Ishikawa (cell line): Measurements from ENCODE around the gene PSD4.

ENCODE experiments used
- CEBPB ChIP-seq: IDR thresholded peaks from 2 replicates; pipeline ENCODE4 v1.6.1; 2012
- CREB1 ChIP-seq: IDR thresholded peaks from 2 replicates; pipeline ENCODE4 v1.6.1; 2012; ENCODE audit warnings: low read depth
- EP300 ChIP-seq: IDR thresholded peaks from 2 replicates; pipeline ENCODE4 v1.6.1; 2012; ENCODE audit warnings: borderline replicate concordance
- FOXM1 ChIP-seq: IDR thresholded peaks from 2 replicates; pipeline ENCODE4 v1.6.1; 2012; ENCODE audit warnings: low read depth, borderline replicate concordance
- NFIC ChIP-seq: IDR thresholded peaks from 2 replicates; pipeline ENCODE4 v1.6.1; 2012
- TCF12 ChIP-seq: IDR thresholded peaks from 2 replicates; pipeline ENCODE4 v1.6.1; 2012; ENCODE audit warnings: low read depth
- YY1 ChIP-seq: IDR thresholded peaks from 2 replicates; pipeline ENCODE4 v1.6.1; 2012; ENCODE audit warnings: low read depth
- ZBTB7A ChIP-seq: IDR thresholded peaks from 2 replicates; pipeline ENCODE4 v1.6.1; 2012; ENCODE audit warnings: low read depth
- TF ChIP-seq, protein P1 (sequence below): IDR thresholded peaks from 2 replicates; pipeline ENCODE4 v1.6.1; 2012
- TF ChIP-seq, protein P2 (sequence below): IDR thresholded peaks from 2 replicates; pipeline ENCODE4 v1.6.1; 2012
- TF ChIP-seq, protein P3 (sequence below): IDR thresholded peaks from 2 replicates; pipeline ENCODE4 v1.6.1; 2012; ENCODE audit warnings: low read depth, mild to moderate bottlenecking

DNA sequence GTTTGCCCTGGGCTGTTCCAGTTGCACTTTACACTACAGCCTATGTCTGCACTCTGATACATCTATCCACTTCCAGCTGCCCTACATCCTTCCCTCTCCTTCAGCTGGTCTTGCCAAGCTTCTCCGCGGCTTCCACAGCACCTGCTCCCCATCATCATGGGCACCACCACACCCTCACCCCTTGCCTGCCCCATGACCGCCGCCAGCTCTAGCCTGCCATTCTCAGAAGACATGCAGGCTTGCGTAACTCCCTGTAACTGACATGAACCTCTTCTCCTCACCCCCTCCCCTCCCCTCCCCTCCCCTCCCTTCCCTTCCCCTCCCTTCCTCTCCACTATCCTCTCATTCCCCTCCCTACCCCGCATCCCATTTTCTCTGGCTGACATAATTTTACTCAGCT, 59.0 kb downstream of the PSD4 start:
- TF ChIP-seq CEBPB (0 out of 2 replicates have a peak, but pooled peaks have one; percentile 18), EP300 (no peak), CREB1 (no peak), TCF12 (no peak), NFIC (no peak), FOXM1 (no peak), ZBTB7A (no peak), YY1 (no peak)
- TF ChIP-seq, protein P1, sequence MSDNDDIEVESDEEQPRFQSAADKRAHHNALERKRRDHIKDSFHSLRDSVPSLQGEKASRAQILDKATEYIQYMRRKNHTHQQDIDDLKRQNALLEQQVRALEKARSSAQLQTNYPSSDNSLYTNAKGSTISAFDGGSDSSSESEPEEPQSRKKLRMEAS: no peak
- TF ChIP-seq, protein P2, sequence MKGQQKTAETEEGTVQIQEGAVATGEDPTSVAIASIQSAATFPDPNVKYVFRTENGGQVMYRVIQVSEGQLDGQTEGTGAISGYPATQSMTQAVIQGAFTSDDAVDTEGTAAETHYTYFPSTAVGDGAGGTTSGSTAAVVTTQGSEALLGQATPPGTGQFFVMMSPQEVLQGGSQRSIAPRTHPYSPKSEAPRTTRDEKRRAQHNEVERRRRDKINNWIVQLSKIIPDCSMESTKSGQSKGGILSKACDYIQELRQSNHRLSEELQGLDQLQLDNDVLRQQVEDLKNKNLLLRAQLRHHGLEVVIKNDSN: no peak
- TF ChIP-seq, protein P3, sequence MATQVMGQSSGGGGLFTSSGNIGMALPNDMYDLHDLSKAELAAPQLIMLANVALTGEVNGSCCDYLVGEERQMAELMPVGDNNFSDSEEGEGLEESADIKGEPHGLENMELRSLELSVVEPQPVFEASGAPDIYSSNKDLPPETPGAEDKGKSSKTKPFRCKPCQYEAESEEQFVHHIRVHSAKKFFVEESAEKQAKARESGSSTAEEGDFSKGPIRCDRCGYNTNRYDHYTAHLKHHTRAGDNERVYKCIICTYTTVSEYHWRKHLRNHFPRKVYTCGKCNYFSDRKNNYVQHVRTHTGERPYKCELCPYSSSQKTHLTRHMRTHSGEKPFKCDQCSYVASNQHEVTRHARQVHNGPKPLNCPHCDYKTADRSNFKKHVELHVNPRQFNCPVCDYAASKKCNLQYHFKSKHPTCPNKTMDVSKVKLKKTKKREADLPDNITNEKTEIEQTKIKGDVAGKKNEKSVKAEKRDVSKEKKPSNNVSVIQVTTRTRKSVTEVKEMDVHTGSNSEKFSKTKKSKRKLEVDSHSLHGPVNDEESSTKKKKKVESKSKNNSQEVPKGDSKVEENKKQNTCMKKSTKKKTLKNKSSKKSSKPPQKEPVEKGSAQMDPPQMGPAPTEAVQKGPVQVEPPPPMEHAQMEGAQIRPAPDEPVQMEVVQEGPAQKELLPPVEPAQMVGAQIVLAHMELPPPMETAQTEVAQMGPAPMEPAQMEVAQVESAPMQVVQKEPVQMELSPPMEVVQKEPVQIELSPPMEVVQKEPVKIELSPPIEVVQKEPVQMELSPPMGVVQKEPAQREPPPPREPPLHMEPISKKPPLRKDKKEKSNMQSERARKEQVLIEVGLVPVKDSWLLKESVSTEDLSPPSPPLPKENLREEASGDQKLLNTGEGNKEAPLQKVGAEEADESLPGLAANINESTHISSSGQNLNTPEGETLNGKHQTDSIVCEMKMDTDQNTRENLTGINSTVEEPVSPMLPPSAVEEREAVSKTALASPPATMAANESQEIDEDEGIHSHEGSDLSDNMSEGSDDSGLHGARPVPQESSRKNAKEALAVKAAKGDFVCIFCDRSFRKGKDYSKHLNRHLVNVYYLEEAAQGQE: no peak
